HG03039 (cell line): ENCODE measurements around the gene ZNF730.
"Not testable (repeated sequence)": the region's sequence is repeated elsewhere in the genome, so short reads cannot be mapped to it uniquely, and the experiment has no call there.

Experiments
- ATAC-seq: cut with Tn5 transposase; IDR thresholded peaks from one replicate; pipeline ENCODE4 v1.9.1; 2021; ENCODE audit warnings: mild to moderate bottlenecking, moderate library complexity; ENCODE audit not compliant: unreplicated experiment

Gene ZNF730

GRCh38 chr19:23116802-23117571 lies at the start of gene ZNF730:
TSS of gene ZNF730 (plus strand) at chr19:23117025. CDS start at chr19:23117174, 149 bp downstream.
- peak; percentile 88 for ATAC-seq

- ATAC-seq = no peak
Measured at GRCh38 chr19:23070353-23071146, 46.3 kb upstream of the ZNF730 start.

GRCh38 chr19:23071147-23071511 lies 45.7 kb upstream of the ZNF730 start:
- ATAC-seq = no peak

GRCh38 chr19:23075031-23075733 lies 41.6 kb upstream of the ZNF730 start:
- ATAC-seq = peak; percentile 57

- ATAC-seq = not testable (repeated sequence)
Measured at GRCh38 chr19:23077776-23078175, 39.0 kb upstream of the ZNF730 start.

- ATAC-seq = no peak
Measured at GRCh38 chr19:23093832-23094231, 23.0 kb upstream of the ZNF730 start.

GRCh38 chr19:23095418-23095817 lies 21.4 kb upstream of the ZNF730 start:
- no peak for ATAC-seq

- ATAC-seq = no peak
Measured at GRCh38 chr19:23098286-23098685, 18.5 kb upstream of the ZNF730 start.

GRCh38 chr19:23098988-23099387 lies 17.8 kb upstream of the ZNF730 start:
- ATAC-seq = no peak

- no peak for ATAC-seq
Measured at GRCh38 chr19:23099966-23100365, 16.9 kb upstream of the ZNF730 start.

GRCh38 chr19:23101241-23101640 lies 15.6 kb upstream of the ZNF730 start:
- no peak for ATAC-seq

GRCh38 chr19:23118400-23118799 lies 1.6 kb downstream of the ZNF730 start:
- ATAC-seq = no peak

- ATAC-seq = not testable (repeated sequence)
Measured at GRCh38 chr19:23134211-23134610, 17.4 kb downstream of the ZNF730 start.

GRCh38 chr19:23145617-23146415 lies 29.0 kb downstream of the ZNF730 start:
- ATAC-seq = no peak

- no peak for ATAC-seq
Measured at GRCh38 chr19:23160766-23161165, 43.9 kb downstream of the ZNF730 start.

- not testable (repeated sequence) for ATAC-seq
Measured at GRCh38 chr19:23168286-23168685, 51.5 kb downstream of the ZNF730 start.

GRCh38 chr19:23183251-23183650 lies 66.4 kb downstream of the ZNF730 start:
- no peak for ATAC-seq

GRCh38 chr19:23190341-23190740 lies 73.5 kb downstream of the ZNF730 start:
- no peak for ATAC-seq
